Skeletal muscle tissue (tissue), 4 donors: ENCODE measurements around the gene CD163L1. TPM values are rescaled to one million over a fixed set of nuclear protein-coding genes. Genes with fewer than 3 reads are reported as not detected.
"Not testable (repeated sequence)": the region's sequence is repeated elsewhere in the genome, so short reads cannot be mapped to it uniquely, and the experiment has no call there.

Experiments
- H3K27ac ChIP-seq: one replicate; pipeline ENCODE4 v1.7.0; 2013; ENCODE audit warnings: mild to moderate bottlenecking, low read depth, low read length, inconsistent platforms
- H3K27me3 ChIP-seq, 3 donors: one replicate each; pipeline ENCODE4 v1.7.0; 2013; ENCODE audit warnings: low read length in 3 of 3; ENCODE audit not compliant: control insufficient read depth in 3 of 3, insufficient read depth in 3 of 3
- H3K36me3 ChIP-seq, 3 donors: one replicate each; pipeline ENCODE4 v1.7.0; 2013; ENCODE audit warnings: low read length in 3 of 3; ENCODE audit not compliant: control insufficient read depth in 3 of 3, insufficient read depth in 3 of 3
- H3K4me1 ChIP-seq, 3 donors: one replicate each; pipeline ENCODE4 v1.7.0; 2013; ENCODE audit warnings: low read length in 3 of 3, mild to moderate bottlenecking in 3 of 3; ENCODE audit not compliant: control insufficient read depth in 3 of 3, insufficient read depth in 3 of 3
- H3K4me3 ChIP-seq, 3 donors: one replicate each; pipeline ENCODE4 v1.7.0; 2013; ENCODE audit warnings: low read length in 3 of 3
- H3K9ac ChIP-seq, 3 donors: one replicate each; pipeline ENCODE4 v1.7.0; 2013; ENCODE audit warnings: low read length in 3 of 3, mild to moderate bottlenecking in 3 of 3, moderate library complexity in 2 of 3, low read depth in 1 of 3
- H3K9me3 ChIP-seq, 3 donors: one replicate each; pipeline ENCODE4 v1.7.0; 2013; ENCODE audit warnings: low read length in 3 of 3; ENCODE audit not compliant: control insufficient read depth in 3 of 3
- total RNA-seq: library from RNA; depleted of rRNA; stranded (reverse); fragments of >200 nt; gene quantifications from one replicate; pipeline ENCODE4 v1.2.3, GENCODE V29; 2014
- donor health status: Osteomylitis.

Gene CD163L1
- total RNA-seq, 1 donor from 2014 or later: 4.7 TPM

- H3K27me3 ChIP-seq: no peaks in the 10 kb centered on the region
- H3K9me3 ChIP-seq: peaks cover 0 to 4% (median 0%) of the 10 kb centered on the region in 3 donors
- H3K4me3 ChIP-seq: no peak overlapping the region
- H3K27ac ChIP-seq: no peak overlapping the region
- no peak overlapping the region for H3K9ac ChIP-seq
- no peaks in the 10 kb centered on the region for H3K36me3 ChIP-seq
- no peaks in the 10 kb centered on the region for H3K4me1 ChIP-seq
Measured at GRCh38 chr12:7450667-7451066, 6.7 kb upstream of the CD163L1 start.

GRCh38 chr12:7448099-7448498 is 4.1 kb upstream of the CD163L1 start:
- peaks cover 0 to under 1% (median 0%) of the 10 kb centered on the region in 3 donors for H3K9me3 ChIP-seq
- no peaks in the 10 kb centered on the region for H3K36me3 ChIP-seq
- no peak overlapping the region for H3K27ac ChIP-seq
- H3K9ac ChIP-seq: no peak overlapping the region
- no peaks in the 10 kb centered on the region for H3K27me3 ChIP-seq
- no peak overlapping the region for H3K4me3 ChIP-seq
- no peaks in the 10 kb centered on the region for H3K4me1 ChIP-seq

- H3K9me3 ChIP-seq: no peaks in the 10 kb centered on the region
- H3K4me1 ChIP-seq: no peaks in the 10 kb centered on the region
- no peak overlapping the region for H3K4me3 ChIP-seq
- H3K27ac ChIP-seq: no peak overlapping the region
- H3K27me3 ChIP-seq: peaks cover 0 to 5% (median 3%) of the 10 kb centered on the region in 3 donors
- no peak overlapping the region for H3K9ac ChIP-seq
- H3K36me3 ChIP-seq: no peaks in the 10 kb centered on the region
Measured at GRCh38 chr12:7444537-7444936, 584 bp upstream of the CD163L1 start.

GRCh38 chr12:7441216-7441615 is 2.7 kb downstream of the CD163L1 start:
- Histone ChIP-seq H3K27me3 (peaks cover 0 to 9% (median 3%) of the 10 kb centered on the region in 3 donors), H3K36me3 (no peaks in the 10 kb centered on the region), H3K27ac (no peak overlapping the region), H3K4me3 (no peak overlapping the region), H3K4me1 (no peaks in the 10 kb centered on the region), H3K9ac (no peak overlapping the region), H3K9me3 (no peaks in the 10 kb centered on the region)

- no peaks in the 10 kb centered on the region for H3K36me3 ChIP-seq
- peaks cover 0 to 9% (median 3%) of the 10 kb centered on the region in 3 donors for H3K27me3 ChIP-seq
- no peaks in the 10 kb centered on the region for H3K9me3 ChIP-seq
- no peaks in the 10 kb centered on the region for H3K4me1 ChIP-seq
- no peak overlapping the region for H3K9ac ChIP-seq
- H3K4me3 ChIP-seq: no peak overlapping the region
- no peak overlapping the region for H3K27ac ChIP-seq
Measured at GRCh38 chr12:7439579-7440505, 4.1 kb downstream of the CD163L1 start.

GRCh38 chr12:7438291-7438995 is 5.5 kb downstream of the CD163L1 start:
- not testable (repeated sequence) for H3K36me3 ChIP-seq, H3K9me3 ChIP-seq, H3K4me1 ChIP-seq, H3K4me3 ChIP-seq, H3K9ac ChIP-seq, H3K27ac ChIP-seq, H3K27me3 ChIP-seq

- H3K36me3 ChIP-seq, H3K27ac ChIP-seq, H3K9me3 ChIP-seq, H3K4me1 ChIP-seq, H3K4me3 ChIP-seq, H3K9ac ChIP-seq, H3K27me3 ChIP-seq: not testable (repeated sequence)
Measured at GRCh38 chr12:7437494-7437893, 6.5 kb downstream of the CD163L1 start.

- Histone ChIP-seq H3K4me1 (no peaks in the 10 kb centered on the region), H3K27ac (no peak overlapping the region), H3K27me3 (peaks cover 0 to 5% (median 0%) of the 10 kb centered on the region in 3 donors), H3K36me3 (no peaks in the 10 kb centered on the region), H3K9me3 (peaks cover 0 to 3% (median 0%) of the 10 kb centered on the region in 3 donors), H3K4me3 (no peak overlapping the region), H3K9ac (no peak overlapping the region)
Measured at GRCh38 chr12:7434670-7435069, 9.3 kb downstream of the CD163L1 start.

GRCh38 chr12:7433276-7433822 is 10.6 kb downstream of the CD163L1 start:
- Histone ChIP-seq H3K9me3 (peaks cover 0 to 3% (median 0%) of the 10 kb centered on the region in 3 donors), H3K4me3 (no peak overlapping the region), H3K36me3 (no peaks in the 10 kb centered on the region), H3K4me1 (no peaks in the 10 kb centered on the region), H3K27me3 (no peaks in the 10 kb centered on the region), H3K27ac (no peak overlapping the region), H3K9ac (no peak overlapping the region)
